ENCODE measurements around the gene UBE4B.

UBE4B gene

DNA sequence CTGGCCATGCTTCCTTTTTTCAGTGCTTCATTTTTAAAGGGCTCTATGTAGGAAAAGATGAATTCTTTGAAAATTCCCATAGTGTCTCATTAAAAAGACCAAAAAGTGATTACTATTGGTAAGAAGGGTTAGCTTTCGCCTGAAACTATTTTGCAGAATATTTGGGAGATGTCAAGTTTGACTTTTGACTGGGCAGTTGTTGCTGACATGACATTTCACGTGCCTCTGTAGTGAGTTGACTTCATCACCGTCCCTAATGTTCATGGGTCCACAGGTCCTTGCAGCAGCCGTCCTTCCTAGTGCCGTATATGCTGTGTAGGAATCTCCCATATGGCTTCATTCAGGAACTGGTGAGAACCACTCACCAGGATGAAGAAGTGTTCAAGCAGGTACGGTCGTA is 88.9 kb downstream of the UBE4B start:
- DNase-seq, result no peak

DNA sequence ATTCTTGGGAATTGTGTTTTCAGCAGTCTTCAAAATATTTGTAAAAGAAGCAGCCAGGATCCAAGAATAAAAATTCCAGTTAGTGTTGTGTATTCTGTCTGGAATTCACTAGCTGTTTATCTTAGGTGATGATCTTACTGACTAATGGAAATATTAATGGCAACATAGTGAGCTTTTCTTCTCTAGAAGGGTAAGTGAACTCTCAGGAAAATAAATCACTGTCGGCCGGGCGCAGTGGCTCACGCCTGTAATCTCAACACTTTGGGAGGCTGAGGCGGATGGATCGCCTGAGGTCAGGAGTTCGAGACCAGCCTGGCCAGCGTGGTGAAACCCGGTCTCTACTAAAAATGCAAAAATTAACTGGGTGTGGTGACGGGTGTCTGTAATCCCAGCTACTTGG is 90.2 kb downstream of the UBE4B start:
- no peak for DNase-seq

DNA sequence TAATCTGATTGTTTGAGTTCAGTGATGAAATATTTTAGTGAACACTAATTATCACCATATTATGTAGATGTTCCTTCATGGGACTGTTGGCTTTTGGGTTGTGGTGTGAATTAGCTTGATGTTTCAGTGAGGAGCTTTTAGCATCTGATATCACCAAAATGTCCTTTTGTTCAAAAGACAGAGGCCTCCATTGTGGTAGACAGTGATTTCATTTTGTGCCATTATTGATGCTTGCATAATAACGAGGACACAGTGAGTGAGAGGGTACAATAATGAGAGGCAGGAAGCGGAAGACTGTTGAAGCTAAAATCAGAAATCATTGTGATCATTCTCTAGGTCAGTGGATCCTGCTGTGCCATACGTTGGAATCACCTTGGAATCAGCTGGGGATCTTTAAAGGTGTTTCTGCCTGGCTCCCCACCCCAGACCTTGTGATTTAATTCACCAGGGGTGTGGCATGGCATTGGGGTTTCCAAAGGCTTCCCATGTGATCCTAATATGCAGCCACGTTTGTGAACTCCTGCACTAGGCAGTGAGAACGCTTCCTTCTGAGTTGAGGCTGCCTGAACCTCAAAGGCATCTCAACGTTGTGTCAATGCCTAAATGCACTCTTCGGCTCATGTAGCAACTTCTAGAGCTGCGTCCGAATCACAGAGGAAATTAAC is 95.5 kb downstream of the UBE4B start:
- peak; percentile 42 to 88 for DNase-seq

DNA sequence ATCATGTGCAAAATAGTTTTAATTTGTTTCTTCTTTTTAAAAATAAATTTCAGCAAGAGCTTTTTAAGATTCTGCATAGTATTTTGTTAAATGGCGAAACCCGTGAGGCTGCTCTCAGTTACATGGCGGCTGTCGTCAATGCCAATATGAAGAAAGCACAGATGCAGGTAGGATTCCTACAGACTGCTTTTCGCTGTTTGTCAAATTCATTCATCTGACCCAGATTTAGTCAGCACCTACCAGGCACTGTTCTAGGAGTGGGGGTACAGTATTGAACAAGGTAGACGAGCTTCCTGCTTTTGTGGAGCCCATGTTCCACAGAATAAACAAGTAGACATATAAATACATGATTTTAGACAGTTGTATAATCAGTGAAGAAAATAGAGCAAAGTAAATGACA is 99.6 kb downstream of the UBE4B start:
- no peak for DNase-seq

DNA sequence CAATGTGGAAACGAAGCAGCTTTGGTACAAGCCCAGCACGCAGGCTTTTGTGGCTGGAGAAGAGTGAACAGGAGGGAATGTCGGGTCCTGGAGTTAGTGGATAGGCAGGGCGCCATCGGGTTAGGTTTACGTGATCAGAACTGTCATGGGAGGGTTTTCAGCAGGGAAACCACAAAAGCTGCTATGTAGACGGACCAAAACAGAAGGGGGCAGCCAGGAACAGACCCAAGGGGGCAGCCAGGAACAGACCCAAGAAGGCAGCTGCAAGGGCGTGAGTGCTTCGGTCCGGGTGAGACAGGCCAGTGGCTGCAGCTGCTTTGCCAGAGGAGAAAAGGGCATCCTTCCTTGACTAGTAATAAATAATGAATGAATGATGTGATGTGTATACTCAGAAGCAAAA is 100.1 kb downstream of the UBE4B start:
- DNase-seq, result peak in 1 of 2 donors; percentile 33

DNA sequence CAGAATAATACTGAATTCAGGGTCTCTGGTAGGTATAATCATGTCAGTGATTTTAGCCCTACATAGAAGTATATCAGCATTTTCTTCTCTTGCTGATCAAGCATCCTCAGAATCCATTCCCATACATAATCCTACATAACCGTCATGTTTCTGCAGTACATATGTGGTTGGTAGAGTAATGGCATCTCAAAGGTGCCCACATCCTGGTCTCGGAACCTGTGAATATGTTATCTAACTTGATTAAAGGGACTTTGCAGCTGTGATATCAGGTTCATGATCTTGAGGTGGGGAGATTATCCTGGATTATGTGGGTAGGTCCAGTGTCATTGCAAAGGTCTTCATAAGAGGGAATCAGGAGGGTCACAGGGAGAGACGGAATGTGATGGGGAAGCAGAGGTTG is 108.2 kb downstream of the UBE4B start:
- DNase-seq, result no peak

DNA sequence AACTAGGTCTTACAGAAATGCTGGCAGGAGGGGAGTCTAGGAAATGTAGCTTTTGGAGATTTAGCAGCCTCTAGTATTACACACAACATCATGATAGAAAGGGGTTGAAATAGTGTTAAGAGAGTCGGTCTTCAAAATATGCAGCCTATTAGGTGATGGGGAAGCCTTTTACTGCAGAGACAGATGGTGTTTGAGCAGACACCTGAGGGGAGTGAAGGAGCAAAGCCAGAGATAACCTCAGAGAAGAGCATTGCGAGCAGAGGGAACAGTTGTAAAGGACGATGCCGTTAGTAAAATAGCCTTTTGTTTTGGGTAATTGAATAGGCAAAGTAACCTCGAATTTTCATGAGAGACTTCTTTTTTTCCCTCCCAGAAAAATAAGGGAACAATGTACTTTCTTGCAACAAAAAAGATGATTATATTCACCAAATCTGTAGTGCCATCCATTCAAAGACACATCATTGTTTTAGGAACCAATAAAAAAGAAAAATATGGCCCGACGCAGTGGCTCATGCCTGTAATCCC is 111.3 kb downstream of the UBE4B start:
- peak; percentile 2 to 69 for DNase-seq

DNA sequence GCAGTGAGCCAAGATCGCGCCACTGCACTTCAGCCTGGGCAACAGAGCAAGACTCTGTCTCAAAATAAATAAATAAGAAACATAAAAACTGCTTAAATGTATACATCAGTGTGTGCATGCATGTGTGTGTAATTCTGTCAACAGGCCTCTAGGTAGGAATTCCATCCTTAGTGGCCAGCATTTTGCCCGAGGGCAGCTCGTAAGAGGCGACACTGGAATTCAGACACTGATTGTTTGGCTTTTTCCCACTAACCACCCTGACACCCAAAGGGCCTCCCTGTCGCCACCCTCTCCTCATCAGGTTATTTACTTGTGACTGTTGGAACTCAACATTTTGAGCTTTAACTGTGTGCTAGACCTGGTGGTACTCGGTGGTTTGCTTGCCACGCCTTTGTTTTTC is 113.6 kb downstream of the UBE4B start:
- no peak for DNase-seq

DNA sequence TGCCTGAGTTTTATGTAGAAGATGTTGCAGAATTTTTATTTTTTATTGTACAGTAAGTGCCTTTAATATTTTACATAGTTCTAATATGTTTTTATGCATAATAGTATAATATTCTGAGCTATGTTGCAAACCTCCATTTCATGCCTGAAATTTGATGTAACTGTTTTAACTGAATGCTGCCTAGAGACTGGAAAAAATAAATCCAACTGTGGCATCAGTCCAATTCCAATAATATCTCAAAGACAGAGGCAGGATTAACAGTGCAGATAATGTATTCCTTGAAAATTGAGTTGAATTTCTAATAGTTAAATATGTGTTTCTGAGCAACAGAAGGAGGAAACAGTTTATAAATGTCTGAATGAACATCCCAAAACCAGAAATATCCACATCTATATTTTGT is 116.5 kb downstream of the UBE4B start:
- DNase-seq, result no peak

DNA sequence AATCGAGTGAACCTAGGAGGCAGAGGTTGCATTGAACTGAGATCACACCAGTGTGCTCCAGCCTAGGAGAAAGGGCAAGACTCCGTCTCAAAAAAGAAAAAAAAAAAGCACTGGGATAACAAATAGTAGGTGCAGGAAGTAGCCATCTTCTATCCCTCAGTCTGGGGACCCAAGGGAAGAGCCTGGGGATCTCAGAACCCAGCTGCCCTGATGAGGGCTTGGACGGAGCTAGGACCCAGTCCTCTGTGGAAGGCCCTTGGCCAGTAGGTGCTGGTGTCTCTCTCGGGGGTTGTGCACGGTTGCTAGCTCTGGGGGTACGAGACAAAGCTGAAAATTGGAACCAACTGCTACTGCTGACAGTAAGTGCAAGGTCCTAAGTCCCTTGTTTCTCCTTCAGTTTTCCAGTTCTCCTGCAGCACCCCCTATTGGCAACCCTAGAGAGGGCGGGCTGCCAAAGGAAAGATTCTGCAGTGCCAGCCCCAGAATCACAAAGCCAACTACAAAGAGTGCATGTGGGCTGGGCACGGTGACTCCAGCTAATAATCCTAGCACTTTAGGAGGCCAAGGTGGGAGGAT is 120.0 kb downstream of the UBE4B start:
- peak; percentile 67 to 82 for DNase-seq

DNA sequence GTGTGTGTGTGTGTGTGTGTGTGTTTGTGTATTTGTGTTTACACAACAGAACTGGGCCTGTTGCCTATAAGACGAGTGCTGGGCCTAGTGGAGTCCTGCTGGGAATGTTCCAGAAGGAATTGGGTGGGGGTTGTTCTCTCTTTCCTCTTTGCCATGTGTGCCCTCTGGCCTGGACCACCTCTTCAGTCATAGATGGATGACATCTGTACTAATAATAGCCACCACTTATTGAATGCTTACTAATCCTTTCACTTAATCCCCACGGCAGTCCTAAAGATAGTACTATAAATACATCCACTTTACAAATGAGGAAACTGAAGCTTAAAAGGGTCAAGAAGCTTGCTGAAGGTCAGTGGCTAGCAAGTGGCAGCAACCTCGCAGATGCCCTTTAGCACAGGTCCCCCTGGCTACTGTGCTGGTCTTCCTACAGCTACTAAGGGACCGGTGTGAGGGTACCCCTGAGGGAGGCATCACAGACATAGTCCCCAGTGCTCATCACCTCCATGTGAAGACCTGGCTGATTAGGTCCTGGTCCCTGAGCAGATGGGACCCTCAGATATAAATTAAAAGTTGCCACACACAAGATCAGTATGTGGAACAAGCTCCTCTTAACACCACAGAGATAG is 122.4 kb downstream of the UBE4B start:
- no peak for DNase-seq

DNA sequence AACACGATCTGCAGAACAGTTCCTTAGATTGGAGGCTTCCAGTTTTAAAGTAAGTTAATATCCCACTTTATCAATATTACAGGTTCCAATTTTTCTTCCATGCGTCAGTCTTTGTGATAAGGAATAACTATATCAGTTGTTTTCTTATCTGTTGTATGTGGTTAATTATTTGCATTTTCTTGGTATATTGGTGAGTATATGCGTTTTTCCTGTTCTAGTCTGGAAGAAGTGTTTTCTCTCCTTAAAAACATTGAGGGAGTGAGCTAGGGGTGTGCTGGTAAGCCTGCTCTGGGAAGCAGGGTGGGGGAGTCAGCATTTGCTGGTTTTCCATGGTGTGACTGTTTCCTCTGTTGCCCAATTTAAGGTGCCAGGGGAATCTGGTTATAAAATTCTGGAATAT is 127.4 kb downstream of the UBE4B start:
- DNase-seq, result no peak

DNA sequence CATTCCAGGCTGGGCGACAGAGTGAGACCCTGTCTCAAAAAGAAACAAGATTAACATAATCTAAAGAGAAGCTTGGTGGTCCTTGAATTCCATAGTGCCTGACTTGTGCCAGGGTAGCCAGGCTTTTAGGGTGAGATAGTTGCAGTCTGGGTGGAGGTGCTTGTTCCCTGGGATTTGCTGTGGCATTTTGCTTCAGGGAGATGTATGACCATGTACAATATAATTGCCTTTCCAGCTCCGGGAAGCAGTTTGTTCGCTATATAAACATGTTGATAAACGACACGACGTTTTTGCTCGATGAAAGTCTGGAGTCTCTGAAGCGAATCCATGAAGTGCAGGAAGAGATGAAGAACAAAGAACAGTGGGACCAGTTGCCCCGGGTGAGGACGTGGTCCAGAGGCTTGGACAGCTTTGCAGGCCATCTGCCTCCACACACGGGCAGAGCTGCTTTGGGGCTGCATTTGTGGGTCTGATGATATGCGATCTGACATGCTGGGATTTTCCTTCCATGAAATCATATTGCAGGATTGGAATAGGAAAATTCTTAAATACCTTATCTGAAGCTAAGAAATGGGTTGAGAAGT is 128.2 kb downstream of the UBE4B start:
- DNase-seq, result peak in 1 of 2 donors; percentile 29

DNA sequence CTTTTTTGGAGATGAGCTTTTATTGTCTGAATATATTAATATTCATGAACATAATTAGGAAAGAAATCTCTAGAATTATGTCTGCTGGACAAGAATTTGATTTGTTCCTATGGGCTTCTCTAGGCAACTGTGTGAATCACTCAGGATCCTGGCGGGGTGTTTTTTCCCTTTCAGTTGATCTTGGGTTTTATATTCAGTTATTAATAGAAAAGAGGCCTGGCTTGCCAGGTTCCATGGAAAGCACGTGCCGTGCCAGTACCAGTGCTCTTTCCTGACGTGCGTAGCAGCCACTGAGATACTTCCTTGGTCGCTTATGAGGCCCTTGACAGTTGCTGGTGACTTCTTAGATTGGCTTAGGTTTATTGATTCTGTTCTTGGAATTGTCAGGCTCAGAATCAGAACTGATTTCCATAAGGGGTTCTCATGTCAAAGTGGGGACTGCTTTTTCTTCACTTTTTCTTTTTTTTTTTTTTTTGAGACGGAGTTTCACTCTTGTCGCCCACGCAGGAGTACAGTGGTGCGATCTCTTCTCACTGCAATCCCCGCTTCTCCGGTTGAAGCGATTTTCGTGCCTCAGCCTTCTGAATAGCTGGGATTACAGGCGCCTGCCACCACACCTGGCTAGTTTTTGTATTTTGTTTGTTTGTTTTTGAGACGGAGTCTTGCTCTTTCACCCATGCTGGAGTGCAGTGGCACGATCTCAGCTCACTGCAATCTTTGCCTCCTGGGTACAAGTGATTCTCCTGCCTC is 129.0 kb downstream of the UBE4B start:
- no peak for DNase-seq

DNA sequence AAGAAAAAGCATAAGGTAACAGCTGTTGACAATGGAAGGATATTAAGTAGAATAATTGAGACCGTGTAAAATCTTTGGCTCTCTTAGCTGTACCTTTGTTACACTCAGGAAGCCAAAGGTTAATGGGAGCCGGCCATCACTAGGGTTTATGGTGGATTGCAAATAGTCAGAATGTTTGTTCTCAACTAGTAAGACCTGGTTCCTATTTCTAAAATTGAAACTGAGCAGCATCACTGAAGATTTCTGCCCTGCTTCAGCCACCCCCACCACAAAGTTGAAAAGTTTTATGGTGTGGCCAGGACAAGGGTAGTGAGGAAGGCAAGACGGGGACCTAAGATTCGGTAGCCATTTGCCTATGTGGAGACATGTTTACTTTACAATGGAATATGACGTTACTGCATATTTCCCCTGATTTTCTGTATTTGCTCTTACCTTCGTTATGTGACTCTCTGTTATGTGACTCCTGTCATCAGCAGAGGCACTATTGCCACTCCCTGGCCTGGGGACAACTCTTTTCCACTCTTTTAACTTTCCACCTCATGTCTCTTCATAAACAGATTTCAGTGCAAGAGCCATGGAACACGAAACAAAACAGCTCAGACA is 136.3 kb downstream of the UBE4B start:
- DNase-seq, result no peak

DNA sequence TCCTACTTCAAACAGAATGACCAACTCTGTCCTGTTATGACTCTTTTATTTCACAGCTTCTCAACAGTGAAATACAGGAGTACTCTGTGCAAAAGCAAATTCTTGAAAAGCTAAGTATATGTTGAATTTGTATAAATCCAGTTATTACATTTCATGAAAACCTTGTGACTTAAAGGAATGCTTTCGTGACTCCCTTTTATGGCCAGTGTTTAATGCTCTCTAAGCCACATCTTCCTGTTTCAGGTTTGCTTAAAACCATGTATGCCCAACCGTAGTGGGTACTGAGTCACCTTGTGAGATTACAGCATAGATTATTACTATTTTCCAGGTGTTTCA is 137.4 kb downstream of the UBE4B start:
- DNase-seq, result no peak

DNA sequence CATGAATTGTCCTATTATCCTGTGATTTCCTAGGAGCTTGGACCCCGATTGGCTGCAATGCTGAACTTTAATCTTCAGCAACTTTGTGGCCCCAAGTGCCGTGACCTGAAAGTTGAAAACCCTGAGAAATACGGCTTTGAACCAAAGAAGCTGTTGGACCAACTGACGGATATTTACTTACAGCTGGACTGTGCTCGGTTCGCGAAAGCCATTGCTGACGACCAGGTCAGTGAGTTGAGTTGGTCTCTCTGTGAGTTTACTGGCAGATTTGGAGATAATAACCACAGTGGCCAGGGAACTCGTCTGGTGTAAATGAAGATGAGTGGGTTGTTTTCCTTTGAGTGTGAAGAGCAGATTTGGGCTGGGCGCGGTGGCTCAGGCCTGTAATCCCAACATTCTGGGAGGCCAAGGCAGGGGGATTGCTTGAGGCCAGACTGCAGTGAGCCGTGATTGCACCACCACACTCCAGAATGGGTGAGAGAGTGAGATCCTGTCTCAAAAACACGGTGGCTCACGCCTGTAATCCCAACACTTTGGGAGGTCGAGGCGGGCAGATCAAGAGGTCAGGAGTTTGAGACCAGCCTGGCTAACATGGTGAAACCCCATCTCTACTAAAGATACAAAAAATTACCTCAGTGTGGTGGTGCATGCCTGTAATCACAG is 138.5 kb downstream of the UBE4B start:
- no peak for DNase-seq

DNA sequence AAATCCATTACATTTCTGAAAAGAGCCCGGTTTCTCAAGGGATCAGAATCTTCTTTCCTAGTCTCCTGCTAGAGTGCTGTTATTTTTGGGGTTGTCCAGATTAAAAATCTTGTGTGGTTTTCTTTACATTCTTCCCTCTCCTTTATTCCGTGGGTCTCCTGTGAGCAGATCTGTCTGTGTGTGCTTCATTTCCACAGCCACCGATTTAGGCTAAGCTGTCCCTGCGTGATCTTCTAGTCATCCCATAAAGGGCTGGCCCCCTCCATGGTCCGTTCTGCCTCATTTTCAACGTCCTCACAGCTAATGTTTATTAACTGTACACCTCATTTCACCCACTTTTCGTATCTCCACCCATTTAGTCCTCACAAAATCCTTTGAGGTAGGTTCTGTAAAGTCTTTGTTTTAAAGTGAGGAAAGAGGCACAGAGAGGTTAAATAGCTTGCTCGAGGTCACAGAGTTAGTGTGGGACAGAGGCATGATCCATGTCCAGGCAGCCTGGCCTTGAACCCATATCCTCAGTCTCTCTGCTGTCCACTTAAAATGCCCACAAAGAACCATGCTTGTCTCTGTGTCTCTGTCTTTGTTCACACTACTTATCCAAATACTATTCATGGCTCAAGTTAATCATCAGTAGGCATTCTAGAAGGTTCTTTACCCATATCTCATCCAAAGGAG is 139.4 kb downstream of the UBE4B start:
- no peak for DNase-seq

DNA sequence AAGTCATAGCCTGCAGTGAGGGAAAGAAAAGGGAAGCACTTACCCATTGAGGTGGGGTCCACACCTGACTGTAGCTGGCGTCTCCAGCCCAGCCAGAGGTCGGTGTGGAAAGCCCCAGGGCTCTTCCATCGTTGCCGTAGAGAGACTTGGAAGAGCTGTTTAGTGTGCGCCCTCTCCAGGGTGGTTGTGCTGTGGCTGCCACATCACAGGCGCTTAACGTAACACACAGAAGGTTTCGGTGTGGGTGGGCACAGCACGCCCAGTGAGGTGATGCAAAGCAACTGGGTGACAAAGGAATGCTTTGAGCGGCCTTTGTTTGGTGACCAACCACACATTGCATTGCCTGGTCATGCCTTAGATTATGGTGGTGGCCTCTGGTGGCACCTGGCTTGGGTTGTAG is 140.8 kb downstream of the UBE4B start:
- no peak for DNase-seq

DNA sequence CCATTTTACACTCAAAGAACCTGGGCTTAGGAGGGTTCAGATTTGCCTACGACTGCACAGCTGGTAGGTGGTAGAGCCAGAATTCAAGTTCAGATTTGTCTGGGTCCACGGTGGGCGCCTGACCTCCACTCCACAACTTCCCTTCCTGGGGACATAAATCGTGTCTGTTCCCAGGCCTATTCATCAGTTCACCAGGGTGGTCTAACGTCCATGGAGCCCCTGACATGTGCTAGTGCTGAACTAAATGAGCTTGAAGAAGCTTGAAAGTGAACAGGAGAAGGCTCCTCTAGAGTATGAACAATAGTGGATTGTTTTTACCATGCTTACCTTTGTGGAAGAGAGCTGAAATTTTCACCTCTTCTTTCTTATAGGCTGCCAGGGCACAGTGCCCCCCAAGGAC is 145.1 kb downstream of the UBE4B start:
- no peak for DNase-seq

DNA sequence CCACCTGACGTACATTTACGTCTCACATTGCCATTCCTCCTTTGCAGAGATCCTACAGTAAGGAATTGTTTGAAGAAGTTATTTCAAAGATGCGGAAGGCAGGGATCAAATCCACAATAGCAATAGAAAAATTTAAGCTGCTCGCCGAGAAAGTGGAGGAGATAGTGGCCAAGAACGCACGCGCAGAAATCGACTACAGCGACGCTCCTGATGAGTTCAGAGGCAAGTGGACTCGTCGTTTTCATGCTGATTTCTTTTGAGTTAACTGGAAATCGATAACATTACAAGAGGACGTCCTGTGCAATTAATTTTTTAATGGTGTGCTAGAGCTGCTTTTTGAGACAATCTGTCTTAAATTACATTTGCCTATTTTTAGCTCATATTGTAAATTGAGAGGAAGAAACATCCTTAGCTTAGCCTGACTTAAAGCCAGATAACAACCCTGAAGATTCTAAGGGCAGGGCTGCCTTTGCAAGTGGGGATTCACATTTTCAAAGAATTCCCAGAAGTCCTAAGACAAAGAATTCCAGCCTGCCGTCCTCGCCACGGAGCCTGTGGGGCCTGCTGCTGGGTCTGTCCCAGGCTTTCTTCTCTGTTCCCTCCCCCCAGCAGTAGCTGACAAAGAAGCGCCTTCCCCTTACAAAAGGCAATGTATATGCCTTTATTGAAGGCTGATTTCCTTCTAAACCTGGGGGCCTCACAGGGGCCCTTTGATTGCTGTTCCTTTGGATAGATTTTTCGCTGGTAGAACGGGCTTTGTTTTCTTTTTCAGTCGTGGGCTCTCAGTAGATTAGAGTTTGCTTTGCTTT is 146.0 kb downstream of the UBE4B start:
- no peak for DNase-seq
